ENCODE results near the gene HAUS7. TPM values are rescaled to one million over a fixed set of nuclear protein-coding genes. Genes with fewer than 3 reads are reported as not detected.

The HAUS7 gene
- total and polyA plus RNA-seq, 2 experiments from 2014 or later = 59.8 to 77.9 TPM

DNA sequence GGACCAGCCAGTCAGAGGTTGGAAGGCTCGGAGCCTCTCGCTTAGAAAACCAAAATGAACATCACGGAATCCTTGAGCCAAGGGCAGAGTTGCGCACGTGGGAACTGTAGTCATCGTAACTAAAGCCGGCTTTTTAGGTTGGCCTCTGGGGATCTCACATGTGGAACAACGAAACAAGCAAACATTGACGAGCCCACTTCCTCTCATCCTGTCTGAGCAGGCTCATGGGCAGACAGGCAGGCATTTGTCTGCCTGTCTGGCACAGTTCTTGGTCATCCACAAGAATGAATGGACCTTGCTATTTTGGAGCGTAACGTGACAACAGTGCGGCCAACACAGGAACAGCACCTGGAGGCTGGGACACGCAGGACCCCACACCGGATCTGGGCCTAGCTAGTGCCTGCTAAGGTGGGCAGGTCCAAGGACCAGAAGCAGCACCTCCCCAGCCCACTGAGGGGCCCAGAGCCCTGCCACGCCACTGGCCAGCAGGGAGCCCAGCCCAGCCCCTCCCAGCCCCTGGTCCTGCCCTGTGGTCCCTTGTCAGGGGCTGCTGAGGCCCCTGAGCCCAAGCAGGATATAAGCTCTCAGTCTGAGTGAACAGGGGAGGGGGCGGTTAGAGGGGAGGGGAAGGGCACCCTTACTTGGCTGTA, 15.3 kb downstream of the HAUS7 start (continued):
- TF ChIP-seq, protein P1, sequence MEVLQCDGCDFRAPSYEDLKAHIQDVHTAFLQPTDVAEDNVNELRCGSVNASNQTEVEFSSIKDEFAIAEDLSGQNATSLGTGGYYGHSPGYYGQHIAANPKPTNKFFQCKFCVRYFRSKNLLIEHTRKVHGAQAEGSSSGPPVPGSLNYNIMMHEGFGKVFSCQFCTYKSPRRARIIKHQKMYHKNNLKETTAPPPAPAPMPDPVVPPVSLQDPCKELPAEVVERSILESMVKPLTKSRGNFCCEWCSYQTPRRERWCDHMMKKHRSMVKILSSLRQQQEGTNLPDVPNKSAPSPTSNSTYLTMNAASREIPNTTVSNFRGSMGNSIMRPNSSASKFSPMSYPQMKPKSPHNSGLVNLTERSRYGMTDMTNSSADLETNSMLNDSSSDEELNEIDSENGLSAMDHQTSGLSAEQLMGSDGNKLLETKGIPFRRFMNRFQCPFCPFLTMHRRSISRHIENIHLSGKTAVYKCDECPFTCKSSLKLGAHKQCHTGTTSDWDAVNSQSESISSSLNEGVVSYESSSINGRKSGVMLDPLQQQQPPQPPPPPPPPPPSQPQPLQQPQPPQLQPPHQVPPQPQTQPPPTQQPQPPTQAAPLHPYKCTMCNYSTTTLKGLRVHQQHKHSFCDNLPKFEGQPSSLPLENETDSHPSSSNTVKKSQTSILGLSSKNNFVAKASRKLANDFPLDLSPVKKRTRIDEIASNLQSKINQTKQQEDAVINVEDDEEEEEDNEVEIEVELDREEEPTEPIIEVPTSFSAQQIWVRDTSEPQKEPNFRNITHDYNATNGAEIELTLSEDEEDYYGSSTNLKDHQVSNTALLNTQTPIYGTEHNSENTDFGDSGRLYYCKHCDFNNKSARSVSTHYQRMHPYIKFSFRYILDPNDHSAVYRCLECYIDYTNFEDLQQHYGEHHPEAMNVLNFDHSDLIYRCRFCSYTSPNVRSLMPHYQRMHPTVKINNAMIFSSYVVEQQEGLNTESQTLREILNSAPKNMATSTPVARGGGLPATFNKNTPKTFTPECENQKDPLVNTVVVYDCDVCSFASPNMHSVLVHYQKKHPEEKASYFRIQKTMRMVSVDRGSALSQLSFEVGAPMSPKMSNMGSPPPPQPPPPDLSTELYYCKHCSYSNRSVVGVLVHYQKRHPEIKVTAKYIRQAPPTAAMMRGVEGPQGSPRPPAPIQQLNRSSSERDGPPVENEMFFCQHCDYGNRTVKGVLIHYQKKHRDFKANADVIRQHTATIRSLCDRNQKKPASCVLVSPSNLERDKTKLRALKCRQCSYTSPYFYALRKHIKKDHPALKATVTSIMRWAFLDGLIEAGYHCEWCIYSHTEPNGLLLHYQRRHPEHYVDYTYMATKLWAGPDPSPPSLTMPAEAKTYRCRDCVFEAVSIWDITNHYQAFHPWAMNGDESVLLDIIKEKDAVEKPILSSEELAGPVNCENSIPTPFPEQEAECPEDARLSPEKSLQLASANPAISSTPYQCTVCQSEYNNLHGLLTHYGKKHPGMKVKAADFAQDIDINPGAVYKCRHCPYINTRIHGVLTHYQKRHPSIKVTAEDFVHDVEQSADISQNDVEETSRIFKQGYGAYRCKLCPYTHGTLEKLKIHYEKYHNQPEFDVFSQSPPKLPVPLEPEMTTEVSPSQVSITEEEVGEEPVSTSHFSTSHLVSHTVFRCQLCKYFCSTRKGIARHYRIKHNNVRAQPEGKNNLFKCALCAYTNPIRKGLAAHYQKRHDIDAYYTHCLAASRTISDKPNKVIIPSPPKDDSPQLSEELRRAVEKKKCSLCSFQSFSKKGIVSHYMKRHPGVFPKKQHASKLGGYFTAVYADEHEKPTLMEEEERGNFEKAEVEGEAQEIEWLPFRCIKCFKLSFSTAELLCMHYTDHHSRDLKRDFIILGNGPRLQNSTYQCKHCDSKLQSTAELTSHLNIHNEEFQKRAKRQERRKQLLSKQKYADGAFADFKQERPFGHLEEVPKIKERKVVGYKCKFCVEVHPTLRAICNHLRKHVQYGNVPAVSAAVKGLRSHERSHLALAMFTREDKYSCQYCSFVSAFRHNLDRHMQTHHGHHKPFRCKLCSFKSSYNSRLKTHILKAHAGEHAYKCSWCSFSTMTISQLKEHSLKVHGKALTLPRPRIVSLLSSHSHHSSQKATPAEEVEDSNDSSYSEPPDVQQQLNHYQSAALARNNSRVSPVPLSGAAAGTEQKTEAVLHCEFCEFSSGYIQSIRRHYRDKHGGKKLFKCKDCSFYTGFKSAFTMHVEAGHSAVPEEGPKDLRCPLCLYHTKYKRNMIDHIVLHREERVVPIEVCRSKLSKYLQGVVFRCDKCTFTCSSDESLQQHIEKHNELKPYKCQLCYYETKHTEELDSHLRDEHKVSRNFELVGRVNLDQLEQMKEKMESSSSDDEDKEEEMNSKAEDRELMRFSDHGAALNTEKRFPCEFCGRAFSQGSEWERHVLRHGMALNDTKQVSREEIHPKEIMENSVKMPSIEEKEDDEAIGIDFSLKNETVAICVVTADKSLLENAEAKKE (CRISPR knock-in tag; IDR thresholded peaks at IDR 0.05) = no peak
- no peak for TF ChIP-seq CREB1 (CRISPR knock-in tag; IDR thresholded peaks at IDR 0.05; ENCODE audit: low read depth)
- no peak for TF ChIP-seq ZNF331 (CRISPR knock-in tag; IDR thresholded peaks at IDR 0.05; ENCODE audit: low read depth)
- no peak for TF ChIP-seq STAT1 (IDR thresholded peaks at IDR 0.05; ENCODE audit: unreplicated experiment)
- no peak for TF ChIP-seq ZNF114 (CRISPR knock-in tag; IDR thresholded peaks at IDR 0.05)

DNA sequence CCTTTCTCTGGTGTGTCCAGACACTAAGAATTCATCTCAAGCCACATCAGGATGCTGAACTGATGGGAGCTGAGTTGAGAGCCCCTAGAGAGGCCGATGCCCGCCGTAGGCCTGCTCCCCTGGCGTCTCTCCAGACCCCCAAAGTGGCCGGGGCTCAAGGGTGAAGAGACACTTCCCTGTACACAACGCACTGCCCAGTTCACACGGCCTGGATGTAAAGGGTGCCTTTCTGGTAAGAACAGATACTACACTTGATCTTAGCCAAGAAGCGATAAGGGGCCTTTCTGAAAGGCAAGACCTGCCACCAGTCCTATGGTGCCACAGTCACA, 19.5 kb downstream of the HAUS7 start:
- no peaks in the 10 kb centered on the region for H3K4me1 ChIP-seq (ENCODE audit: insufficient read depth)
- DNase-seq (ENCODE audit: low spot score) (no peak), ATAC-seq (no peak)
- H2AFZ ChIP-seq = no peak overlapping the region
- no peaks in the 10 kb centered on the region for H3K27me3 ChIP-seq (ENCODE audit: insufficient read depth)
- H3K27ac ChIP-seq (ENCODE audit: low read depth) = no peak overlapping the region
- H3K79me2 ChIP-seq (replicated peaks; ENCODE audit: insufficient read depth) = no peaks in the 10 kb centered on the region
- no peaks in the 10 kb centered on the region for H4K20me1 ChIP-seq (replicated peaks; ENCODE audit: insufficient read depth)
- Mint-ChIP-seq H3K9me3 (no peaks in the 10 kb centered on the region), H3K36me3 (ENCODE audit: low read depth) (no peaks in the 10 kb centered on the region), H3K27me3 (ENCODE audit: insufficient read depth, low read depth, poor library complexity) (peaks cover 1% of the 10 kb centered on the region), H3K27ac (no peak overlapping the region), H3K4me3 (no peak overlapping the region), H3K4me1 (no peaks in the 10 kb centered on the region)
- no peak for TF ChIP-seq POLR2AphosphoS5 (IDR thresholded peaks at IDR 0.05; ENCODE audit: low read depth)
- no peak for TF ChIP-seq NANOG (IDR thresholded peaks at IDR 0.05; ENCODE audit: borderline replicate concordance)
- TF ChIP-seq CREB1 (CRISPR knock-in tag; IDR thresholded peaks at IDR 0.05; ENCODE audit: low read depth) = no peak
- TF ChIP-seq EZH2 (IDR thresholded peaks at IDR 0.05; ENCODE audit: low read depth, unreplicated experiment) = no peak
- TF ChIP-seq, protein P2, sequence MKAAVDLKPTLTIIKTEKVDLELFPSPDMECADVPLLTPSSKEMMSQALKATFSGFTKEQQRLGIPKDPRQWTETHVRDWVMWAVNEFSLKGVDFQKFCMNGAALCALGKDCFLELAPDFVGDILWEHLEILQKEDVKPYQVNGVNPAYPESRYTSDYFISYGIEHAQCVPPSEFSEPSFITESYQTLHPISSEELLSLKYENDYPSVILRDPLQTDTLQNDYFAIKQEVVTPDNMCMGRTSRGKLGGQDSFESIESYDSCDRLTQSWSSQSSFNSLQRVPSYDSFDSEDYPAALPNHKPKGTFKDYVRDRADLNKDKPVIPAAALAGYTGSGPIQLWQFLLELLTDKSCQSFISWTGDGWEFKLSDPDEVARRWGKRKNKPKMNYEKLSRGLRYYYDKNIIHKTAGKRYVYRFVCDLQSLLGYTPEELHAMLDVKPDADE (IDR thresholded peaks at IDR 0.05) = no peak
- no peak overlapping the region for H3K4me2 ChIP-seq
- no peaks in the 10 kb centered on the region for H3K36me3 ChIP-seq (ENCODE audit: insufficient read depth)
- H3K4me3 ChIP-seq = no peak overlapping the region
- H3K9me2 ChIP-seq (ENCODE audit: insufficient read depth) = no peaks in the 10 kb centered on the region
- no peaks in the 10 kb centered on the region for H3F3A ChIP-seq (replicated peaks; ENCODE audit: low read depth)

Measured in GM23338 (cell line).